SJSA1 (cell line): Measurements from ENCODE around the gene SLC2A6. TPM values are rescaled to one million over a fixed set of nuclear protein-coding genes. Genes with fewer than 3 reads are reported as not detected.

ENCODE experiments used
- DNase-seq, 2 experiments: peaks; one replicate each; pipeline ENCODE4 v3.0.0-alpha.2; 2015 to 2020; ENCODE audit warnings: low spot score in 2 of 2, low read depth in 1 of 2
- H3K27ac ChIP-seq: fragments of 250-450 bp; sonication (Bioruptor Pico); 2 replicates; pipeline ENCODE4 v1.5.1; 2020; ENCODE audit warnings: mild to moderate bottlenecking, moderate library complexity
- H3K27me3 ChIP-seq: fragments of 250-450 bp; sonication (Bioruptor Pico); replicated peaks from 2 replicates; pipeline ENCODE4 v1.5.1; 2020; ENCODE audit warnings: mild to moderate bottlenecking, moderate library complexity
- H3K36me3 ChIP-seq: fragments of 250-450 bp; sonication (Bioruptor Pico); 2 replicates; pipeline ENCODE4 v1.5.1; 2020; ENCODE audit warnings: mild to moderate bottlenecking
- H3K4me1 ChIP-seq: fragments of 250-450 bp; sonication (Bioruptor Pico); replicated peaks from 2 replicates; pipeline ENCODE4 v1.6.1; 2021; ENCODE audit warnings: mild to moderate bottlenecking
- H3K4me3 ChIP-seq: fragments of 250-450 bp; sonication (Bioruptor Pico); 2 replicates; pipeline ENCODE4 v1.5.1; 2020; ENCODE audit warnings: mild to moderate bottlenecking
- H3K9me3 ChIP-seq: fragments of 250-450 bp; sonication (Bioruptor Pico); replicated peaks from 2 replicates; pipeline ENCODE4 v1.5.1; 2020; ENCODE audit warnings: mild to moderate bottlenecking
- total RNA-seq: library from RNA; depleted of rRNA; stranded (reverse); fragments of >200 nt; shearing (Covaris generic); gene quantifications from 2 replicates; pipeline ENCODE4 v1.2.3, GENCODE V29; 2014

The SLC2A6 gene
- total RNA-seq, 1 experiment from 2014 or later: 22.6 TPM

DNA sequence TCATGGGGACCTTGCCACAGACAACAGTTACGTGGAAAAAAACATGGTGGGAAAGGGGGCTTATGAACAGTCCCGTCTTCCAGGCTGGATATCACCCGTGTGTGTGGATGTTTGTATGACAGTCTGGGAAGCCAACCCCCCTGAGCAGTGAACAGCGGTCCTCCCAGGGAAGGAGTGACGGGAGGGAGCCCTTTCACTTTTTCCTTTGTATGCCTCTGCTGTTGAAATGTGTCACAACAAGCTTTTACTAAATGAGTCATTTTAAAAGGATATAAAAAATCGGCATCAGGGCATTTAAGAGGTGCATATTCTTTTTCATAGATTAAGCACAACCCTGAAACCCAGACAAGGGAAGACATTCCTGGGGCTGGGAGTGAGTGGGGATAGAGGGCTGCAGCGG is 40.8 kb upstream of the SLC2A6 start:
- Histone ChIP-seq H3K27me3 (no peaks in the 10 kb centered on the region), H3K4me1 (no peaks in the 10 kb centered on the region), H3K36me3 (no peaks in the 10 kb centered on the region), H3K27ac (no peak overlapping the region), H3K4me3 (no peak overlapping the region), H3K9me3 (no peaks in the 10 kb centered on the region)
- DNase-seq: no peak

DNA sequence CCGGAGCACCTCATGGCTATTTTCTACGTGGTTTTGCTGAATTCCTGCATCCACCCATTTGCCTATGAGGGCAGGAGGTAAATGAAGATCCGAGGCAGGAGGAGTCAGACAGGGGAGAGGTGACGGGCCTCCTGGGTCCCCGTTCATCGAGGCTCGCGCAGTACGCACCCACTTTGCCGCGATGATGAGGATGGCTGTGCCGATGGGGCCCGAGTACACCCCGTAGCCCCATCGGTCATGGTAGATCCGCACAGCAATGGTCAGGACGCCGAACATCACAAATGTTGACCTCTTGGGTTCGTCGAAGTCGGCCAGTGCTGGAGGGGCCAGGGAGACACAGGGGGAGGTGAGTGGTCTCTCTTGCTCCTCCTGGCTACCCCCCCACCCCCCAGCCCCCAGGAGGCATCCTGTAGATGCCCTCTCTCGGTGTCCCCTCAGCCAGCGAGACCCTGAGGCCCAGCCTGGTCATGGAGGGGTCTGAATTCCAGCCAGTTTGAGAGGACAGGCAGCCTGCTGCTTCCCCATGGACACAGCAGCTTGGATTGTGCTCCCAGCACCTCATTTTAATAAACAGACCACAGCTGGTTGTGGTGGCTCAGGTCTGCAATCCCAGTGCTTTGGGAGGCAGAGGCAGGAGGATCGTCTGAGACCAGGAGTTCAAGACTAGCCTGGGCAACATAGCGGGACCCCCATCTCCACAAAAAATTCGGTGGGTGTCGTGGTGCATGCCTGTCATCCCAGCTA is 40.0 kb upstream of the SLC2A6 start:
- Histone ChIP-seq H3K36me3 (no peaks in the 10 kb centered on the region), H3K27ac (no peak overlapping the region), H3K27me3 (no peaks in the 10 kb centered on the region), H3K4me3 (no peak overlapping the region), H3K4me1 (no peaks in the 10 kb centered on the region), H3K9me3 (no peaks in the 10 kb centered on the region)
- no peak for DNase-seq

DNA sequence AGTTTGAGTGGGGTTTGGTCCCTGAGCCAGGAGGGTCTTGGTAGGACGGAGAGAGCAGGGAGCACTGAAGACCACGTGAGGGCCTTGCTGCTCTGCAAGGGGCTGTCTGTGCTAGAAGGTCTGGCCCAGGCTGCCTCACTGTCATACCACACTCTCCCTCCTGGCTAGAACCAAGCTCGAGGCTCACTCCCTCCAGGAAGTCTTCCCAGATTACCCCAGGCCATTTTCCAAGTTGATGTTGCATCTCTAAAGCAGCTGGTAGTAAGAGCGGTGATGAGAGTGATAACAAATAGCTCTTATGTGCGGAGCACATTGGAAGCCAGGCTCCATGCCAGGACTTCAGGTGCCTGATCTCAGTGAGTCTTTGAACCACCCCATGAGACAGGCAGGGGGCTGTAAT is 39.3 kb upstream of the SLC2A6 start:
- no peaks in the 10 kb centered on the region for H3K4me1 ChIP-seq
- H3K27me3 ChIP-seq: no peaks in the 10 kb centered on the region
- no peak overlapping the region for H3K27ac ChIP-seq
- no peak for DNase-seq
- H3K9me3 ChIP-seq: no peaks in the 10 kb centered on the region
- H3K4me3 ChIP-seq: no peak overlapping the region
- no peaks in the 10 kb centered on the region for H3K36me3 ChIP-seq

DNA sequence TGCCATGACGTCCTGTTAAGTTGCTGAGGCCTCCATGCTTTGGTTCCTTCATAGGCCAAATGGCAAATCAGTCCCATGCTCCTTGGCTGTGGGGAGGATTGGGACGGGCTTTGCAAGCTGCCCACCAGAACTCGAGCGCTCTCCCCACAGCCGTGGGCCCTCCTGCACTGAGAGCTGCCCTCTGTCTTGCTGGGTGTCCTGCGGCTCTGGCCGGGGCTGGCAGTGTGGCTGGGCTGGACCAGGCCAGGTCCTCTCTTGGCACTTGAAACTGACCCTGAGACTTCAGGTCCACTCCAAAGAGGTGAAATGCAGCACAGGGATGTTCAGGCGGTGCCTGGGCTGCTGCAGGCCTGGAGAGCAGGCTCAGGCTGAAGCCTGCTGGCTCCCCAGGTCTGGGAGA is 38.8 kb upstream of the SLC2A6 start:
- DNase-seq: no peak
- H3K27ac ChIP-seq: no peak overlapping the region
- H3K27me3 ChIP-seq: no peaks in the 10 kb centered on the region

DNA sequence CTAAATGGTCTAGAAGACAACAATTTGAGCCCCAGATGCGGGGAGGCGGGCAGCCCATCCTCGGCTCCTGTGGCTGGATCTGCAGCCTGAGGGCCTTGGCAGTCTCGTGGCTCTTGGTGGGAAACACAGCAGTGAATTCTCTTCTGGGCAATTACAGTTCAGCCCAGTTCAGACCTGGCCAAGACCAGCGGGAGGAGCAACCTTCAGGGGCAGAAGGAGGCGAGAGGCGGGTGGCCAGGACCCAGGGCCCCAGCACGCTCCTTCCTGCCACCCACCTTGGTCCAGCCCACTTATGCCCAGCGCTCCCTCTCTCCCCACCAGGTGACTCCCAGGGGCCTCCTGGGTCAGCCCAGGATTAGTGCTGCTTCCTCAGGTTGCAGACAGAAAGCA is 38.1 kb upstream of the SLC2A6 start:
- DNase-seq: no peak
- Histone ChIP-seq H3K4me1 (no peaks in the 10 kb centered on the region), H3K27ac (no peak overlapping the region)

More for the DNA sequence above, 38.8 kb upstream of the SLC2A6 start:
- no peaks in the 10 kb centered on the region for H3K9me3 ChIP-seq
- no peak overlapping the region for H3K4me3 ChIP-seq
- no peaks in the 10 kb centered on the region for H3K4me1 ChIP-seq
- no peaks in the 10 kb centered on the region for H3K36me3 ChIP-seq

DNA sequence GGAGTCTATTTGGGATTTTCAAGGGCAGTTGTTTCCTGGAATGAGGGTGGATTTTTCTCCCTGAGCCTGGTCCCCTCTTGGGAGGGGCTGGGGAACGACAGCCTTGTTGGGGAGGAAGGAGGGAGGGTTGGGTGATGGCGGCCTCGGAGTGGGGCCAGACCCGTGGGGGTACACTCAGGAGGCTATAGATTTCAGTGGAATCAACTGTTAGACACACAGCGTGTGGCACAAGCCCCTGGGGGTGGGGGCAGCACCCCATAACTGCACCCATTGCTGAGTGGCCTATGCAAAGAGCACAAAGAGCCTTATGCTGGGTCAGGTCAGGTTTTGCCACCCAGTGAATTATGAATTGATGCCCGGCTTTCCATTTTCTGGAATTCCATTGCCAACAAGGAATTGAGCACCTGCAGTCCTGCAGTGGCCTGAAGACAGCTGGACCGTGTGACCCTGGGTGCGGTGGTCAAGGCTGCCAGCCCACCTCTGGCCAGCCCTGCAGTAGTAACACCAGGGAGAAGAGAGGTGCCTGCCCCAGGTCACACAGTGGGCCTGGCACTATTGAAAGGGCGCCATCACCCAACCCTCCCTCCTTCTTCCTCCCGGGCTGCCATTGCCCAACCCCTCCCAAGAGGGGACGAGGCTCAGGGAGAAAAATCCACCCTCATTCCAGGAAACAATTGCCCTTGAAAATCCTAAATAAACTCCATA is 37.5 kb upstream of the SLC2A6 start:
- DNase-seq: no peak
- H3K27ac ChIP-seq: no peak overlapping the region
- no peaks in the 10 kb centered on the region for H3K4me1 ChIP-seq
- H3K36me3 ChIP-seq: no peaks in the 10 kb centered on the region
- no peaks in the 10 kb centered on the region for H3K9me3 ChIP-seq
- H3K27me3 ChIP-seq: no peaks in the 10 kb centered on the region
- H3K4me3 ChIP-seq: no peak overlapping the region

More for the DNA sequence above, 38.1 kb upstream of the SLC2A6 start:
- Histone ChIP-seq H3K4me3 (no peak overlapping the region), H3K27me3 (no peaks in the 10 kb centered on the region), H3K9me3 (no peaks in the 10 kb centered on the region), H3K36me3 (no peaks in the 10 kb centered on the region)

DNA sequence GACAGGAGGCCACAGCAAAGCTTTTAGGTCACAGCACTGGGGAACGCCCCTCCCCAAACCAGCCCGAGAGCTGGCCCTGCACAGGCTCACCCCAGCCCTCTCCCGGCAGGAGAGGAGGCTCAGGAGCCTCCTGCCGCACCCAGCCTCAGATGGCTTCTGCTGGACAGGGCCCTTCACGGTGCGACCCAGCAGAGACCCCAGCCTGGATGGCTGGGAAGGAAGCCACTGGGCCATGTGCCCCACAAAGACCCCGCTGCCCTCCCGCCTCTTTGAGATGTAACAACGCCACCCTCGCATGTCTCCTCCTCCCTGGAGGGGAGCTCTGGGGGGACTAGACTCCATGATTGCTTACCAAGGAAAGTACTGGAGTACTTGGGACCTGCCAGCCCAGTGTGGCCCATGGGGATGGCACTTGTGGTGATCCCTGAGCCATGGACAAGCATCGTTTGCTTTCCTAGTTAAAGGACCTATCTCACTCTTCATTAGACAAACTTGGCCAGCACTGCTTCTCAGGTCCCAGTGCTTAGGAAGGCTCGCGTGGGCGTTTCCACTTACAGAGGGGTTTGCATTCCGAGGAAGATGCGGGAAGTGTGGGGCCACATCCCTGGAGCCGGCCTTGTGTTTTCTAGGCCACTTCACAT is 36.8 kb upstream of the SLC2A6 start:
- no peak overlapping the region for H3K27ac ChIP-seq
- no peaks in the 10 kb centered on the region for H3K27me3 ChIP-seq
- H3K36me3 ChIP-seq: no peaks in the 10 kb centered on the region
- H3K9me3 ChIP-seq: no peaks in the 10 kb centered on the region
- no peak overlapping the region for H3K4me3 ChIP-seq
- DNase-seq: no peak
- no peaks in the 10 kb centered on the region for H3K4me1 ChIP-seq

DNA sequence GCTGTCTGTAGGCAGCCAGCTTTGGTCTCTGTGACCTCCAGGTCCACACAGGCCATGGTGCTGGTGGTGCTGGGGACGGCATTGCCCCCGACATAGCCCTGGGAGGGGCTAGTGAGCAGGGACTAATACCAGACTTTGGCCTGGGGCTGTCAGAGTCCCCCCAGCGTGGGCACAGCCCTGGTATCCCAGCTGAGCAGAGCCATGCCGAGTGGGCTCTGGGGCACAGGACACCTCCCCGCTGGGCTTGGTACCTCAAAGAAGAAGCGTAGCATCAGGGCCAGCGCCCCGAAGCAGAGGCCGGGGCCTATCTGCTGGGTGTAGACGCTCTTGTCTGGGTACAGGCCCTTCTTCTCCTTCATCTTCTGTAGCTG is 36.3 kb upstream of the SLC2A6 start:
- Histone ChIP-seq H3K4me1 (no peaks in the 10 kb centered on the region), H3K27ac (no peak overlapping the region), H3K4me3 (no peak overlapping the region), H3K36me3 (no peaks in the 10 kb centered on the region), H3K9me3 (no peaks in the 10 kb centered on the region), H3K27me3 (no peaks in the 10 kb centered on the region)
- DNase-seq: no peak

DNA sequence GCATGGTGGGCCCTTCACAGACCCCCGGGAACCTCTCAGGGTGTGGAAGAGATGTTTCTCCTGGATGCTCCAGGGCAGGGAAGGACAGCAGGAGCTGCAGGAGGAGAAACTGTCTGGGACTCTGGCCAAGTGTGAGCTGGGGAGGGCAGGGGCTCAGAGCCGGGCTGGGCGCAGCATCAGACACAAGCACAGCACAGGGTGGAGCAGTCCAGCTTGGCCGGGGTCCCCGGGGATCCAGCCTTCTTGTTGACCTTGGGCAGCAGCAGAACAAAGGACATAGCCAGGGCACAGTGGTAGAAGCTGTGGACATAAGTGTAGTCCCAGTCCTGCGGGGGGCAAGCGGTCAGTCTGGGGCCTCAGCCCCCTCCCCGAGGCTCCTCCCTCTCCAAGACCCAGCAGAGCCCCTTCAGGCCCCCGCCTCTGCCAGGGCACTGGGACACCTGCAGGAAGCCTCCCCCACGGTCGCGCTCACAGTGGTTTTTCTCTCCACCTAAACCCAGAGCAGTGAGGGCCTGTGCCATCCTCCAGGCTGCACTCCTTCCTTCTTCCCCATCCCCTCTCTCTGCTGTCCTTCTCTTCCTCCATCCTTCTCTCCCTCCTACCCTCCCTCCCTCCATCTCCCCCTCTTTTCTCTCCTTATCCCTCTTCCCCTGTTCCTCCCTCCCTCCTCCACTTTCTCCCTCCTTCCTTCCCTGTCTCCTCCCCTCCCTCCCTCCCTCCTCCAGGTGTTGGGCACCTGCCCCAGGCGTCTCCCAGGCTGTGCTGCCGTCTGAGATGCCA is 35.8 kb upstream of the SLC2A6 start:
- H3K27ac ChIP-seq: no peak overlapping the region
- H3K9me3 ChIP-seq: no peaks in the 10 kb centered on the region
- no peak overlapping the region for H3K4me3 ChIP-seq
- DNase-seq: no peak
- H3K4me1 ChIP-seq: peaks cover 5% of the 10 kb centered on the region
- H3K36me3 ChIP-seq: no peaks in the 10 kb centered on the region
- H3K27me3 ChIP-seq: no peaks in the 10 kb centered on the region; the same call in 1 of the 2 replicates

DNA sequence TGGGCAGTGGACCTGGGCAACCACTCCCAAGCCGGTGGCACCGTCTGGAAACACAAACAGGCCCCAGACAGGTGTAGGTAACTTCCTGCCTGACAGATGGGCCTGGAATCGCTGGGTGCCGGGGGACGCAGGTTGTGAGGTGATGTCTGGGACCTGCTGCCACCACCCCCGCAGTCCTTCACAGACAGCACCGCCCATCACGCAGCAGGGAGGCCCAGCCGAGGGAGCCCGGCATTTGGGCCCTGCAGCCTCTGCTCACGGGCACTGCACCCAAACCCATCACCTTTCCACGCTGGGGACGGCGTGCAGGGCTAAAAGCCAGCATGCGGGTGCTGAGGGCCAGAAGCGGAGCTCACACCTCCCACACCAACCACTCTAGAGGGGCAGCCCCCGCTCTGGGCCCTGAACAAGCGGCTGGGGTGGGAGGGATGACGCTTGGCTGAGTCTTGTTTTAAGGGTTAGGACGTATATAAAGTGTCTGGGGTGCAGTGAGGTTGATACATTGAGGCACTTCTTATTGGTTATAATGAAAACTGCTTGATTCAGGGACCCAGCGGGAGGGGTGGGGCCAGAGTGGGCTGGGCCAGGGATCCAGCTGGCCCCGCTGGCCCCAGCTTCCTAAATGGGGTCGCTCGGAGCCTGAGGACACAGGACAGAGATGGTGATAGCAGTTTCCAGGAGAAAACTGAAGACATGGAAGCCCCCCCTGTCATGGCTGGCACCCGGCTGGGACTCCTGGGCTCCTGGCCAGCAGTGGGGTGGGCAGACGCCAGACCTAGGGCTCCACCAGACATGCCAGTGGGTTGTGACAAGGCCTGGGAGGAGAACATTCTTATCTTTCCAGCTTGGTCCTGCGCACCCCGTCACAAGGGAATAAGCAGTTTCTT is 34.6 kb upstream of the SLC2A6 start:
- Histone ChIP-seq H3K36me3 (no peaks in the 10 kb centered on the region), H3K4me3 (no peak overlapping the region), H3K4me1 (peaks cover 12% of the 10 kb centered on the region), H3K27me3 (no peaks in the 10 kb centered on the region; the same call in 1 of the 2 replicates), H3K27ac (no peak overlapping the region), H3K9me3 (no peaks in the 10 kb centered on the region)
- DNase-seq: no peak

DNA sequence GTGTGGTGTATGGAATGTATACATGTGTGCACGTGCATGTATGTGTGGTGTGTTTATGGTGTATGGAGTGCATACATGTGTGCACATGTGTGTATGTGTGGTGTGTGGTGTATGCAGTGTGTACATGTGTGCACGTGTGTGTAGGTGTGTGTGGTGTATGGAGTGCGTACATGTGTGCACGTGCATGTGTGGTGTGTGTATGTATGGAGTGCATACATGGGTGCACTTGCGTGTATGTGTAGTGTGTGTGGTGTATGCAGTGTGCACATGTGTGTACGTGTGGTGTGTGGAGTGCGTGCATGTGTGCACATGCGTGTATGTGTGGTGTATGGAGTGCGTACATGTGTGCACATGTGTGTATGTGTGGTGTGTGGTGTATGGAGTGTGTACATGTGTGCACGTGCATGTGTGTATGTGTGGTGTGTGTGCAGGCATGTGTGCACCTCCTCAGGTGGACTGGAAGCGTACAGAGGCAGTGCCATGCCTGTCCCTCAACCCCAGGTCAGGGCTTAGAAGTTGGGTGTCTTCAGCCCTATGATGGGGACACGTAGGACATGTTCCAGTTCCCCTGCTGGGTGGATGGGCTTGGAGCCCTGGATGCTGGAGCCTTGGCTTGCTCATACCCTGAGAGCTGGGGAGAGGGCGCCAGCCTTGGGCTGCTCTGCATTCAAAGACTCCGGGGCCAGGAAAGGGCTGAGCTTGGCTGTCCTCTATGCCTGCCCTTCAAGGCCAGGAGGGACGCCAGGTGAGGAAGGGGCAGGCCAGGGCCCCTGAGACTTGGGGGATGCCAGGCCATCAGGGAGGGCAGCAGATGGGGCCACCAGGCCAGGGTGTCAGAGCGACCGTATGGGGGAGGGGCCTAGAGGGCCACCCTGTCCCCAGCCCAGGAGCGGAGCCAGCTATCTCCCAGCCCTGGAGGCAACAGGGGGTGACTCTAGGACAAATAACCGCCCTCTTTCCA is 33.6 kb upstream of the SLC2A6 start:
- DNase-seq: no peak
- H3K9me3 ChIP-seq: no peaks in the 10 kb centered on the region
- H3K27ac ChIP-seq: no peak overlapping the region
- no peaks in the 10 kb centered on the region for H3K36me3 ChIP-seq
- no peaks in the 10 kb centered on the region; the same call in 1 of the 2 replicates for H3K27me3 ChIP-seq
- peaks cover 12% of the 10 kb centered on the region for H3K4me1 ChIP-seq
- no peak overlapping the region for H3K4me3 ChIP-seq

DNA sequence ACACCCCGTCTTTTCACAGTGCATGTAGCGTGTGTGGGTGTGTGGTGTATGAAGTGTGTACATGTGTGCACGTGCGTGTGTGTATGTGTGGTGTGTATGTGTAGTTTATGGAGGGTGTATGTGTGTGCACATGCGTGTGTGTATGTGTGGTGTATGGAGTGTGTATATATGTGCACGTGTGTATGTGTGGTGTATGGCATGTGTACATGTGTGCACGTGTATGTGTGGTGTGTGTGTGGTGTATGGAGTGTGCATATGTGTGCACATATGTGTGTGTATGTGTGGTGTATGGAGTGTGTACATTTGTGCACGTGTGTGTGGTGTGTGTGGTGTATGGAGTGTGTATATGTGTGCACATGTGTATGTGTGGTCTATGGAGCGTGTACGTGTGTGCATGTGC is 32.7 kb upstream of the SLC2A6 start:
- Histone ChIP-seq H3K27ac (no peak overlapping the region), H3K36me3 (no peaks in the 10 kb centered on the region), H3K27me3 (no peaks in the 10 kb centered on the region; the same call in 1 of the 2 replicates), H3K4me3 (no peak overlapping the region), H3K9me3 (no peaks in the 10 kb centered on the region), H3K4me1 (peaks cover 19% of the 10 kb centered on the region)
- DNase-seq: no peak
